H9 (cell line): ENCODE measurements around the gene ENPP6. TPM values are rescaled to one million over a fixed set of nuclear protein-coding genes. Genes with fewer than 3 reads are reported as not detected.

Source experiments
- DNase-seq: peaks from one replicate; pipeline ENCODE4 v3.0.0-alpha.2; 2017
- H2AFZ ChIP-seq: one replicate; pipeline ENCODE4 v1.6.1; 2013; ENCODE audit warnings: mild to moderate bottlenecking, low read length, control low read depth, moderate library complexity
- H2AK5ac ChIP-seq: 2 replicates; pipeline ENCODE4 v1.6.1; 2013; ENCODE audit warnings: low read length, control low read depth, mixed read lengths; ENCODE audit not compliant: insufficient read length
- H2BK120ac ChIP-seq: one replicate; pipeline ENCODE4 v1.6.1; 2013; ENCODE audit warnings: low read depth, mild to moderate bottlenecking, low read length, control low read depth, inconsistent platforms; ENCODE audit not compliant: poor library complexity, severe bottlenecking
- H2BK12ac ChIP-seq: 2 replicates; pipeline ENCODE4 v1.6.1; 2013; ENCODE audit warnings: low read length, control low read depth, mixed read lengths, low read depth; ENCODE audit not compliant: insufficient read length
- H2BK15ac ChIP-seq: 2 replicates; pipeline ENCODE4 v1.6.1; 2013; ENCODE audit warnings: low read depth, low read length, control low read depth
- H2BK20ac ChIP-seq: one replicate; pipeline ENCODE4 v1.6.1; 2013; ENCODE audit warnings: low read depth, mild to moderate bottlenecking, low read length, control low read depth, inconsistent platforms; ENCODE audit not compliant: poor library complexity, severe bottlenecking
- H2BK5ac ChIP-seq: 2 replicates; pipeline ENCODE4 v1.6.1; 2013; ENCODE audit warnings: low read length, control low read depth, mixed read lengths; ENCODE audit not compliant: insufficient read length
- H3K14ac ChIP-seq: 2 replicates; pipeline ENCODE4 v1.6.1; 2013; ENCODE audit warnings: low read length, control low read depth; ENCODE audit not compliant: insufficient read depth
- H3K18ac ChIP-seq: 2 replicates; pipeline ENCODE4 v1.6.1; 2013; ENCODE audit warnings: low read depth, mild to moderate bottlenecking, mixed read lengths, low read length, control low read depth; ENCODE audit not compliant: insufficient read length
- H3K23ac ChIP-seq: 2 replicates; pipeline ENCODE4 v1.6.1; 2013; ENCODE audit warnings: low read length, control low read depth, mixed read lengths, low read depth; ENCODE audit not compliant: insufficient read length
- H3K23me2 ChIP-seq: 2 replicates; pipeline ENCODE4 v1.6.1; 2013; ENCODE audit warnings: low read depth, mild to moderate bottlenecking, mixed read lengths, low read length, control low read depth; ENCODE audit not compliant: insufficient read length, poor library complexity, severe bottlenecking
- H3K27ac ChIP-seq: 2 replicates; pipeline ENCODE4 v1.5.1; 2013; ENCODE audit warnings: low read length, control low read depth, mixed read lengths, low read depth; ENCODE audit not compliant: insufficient read length
- H3K27me3 ChIP-seq: 2 replicates; pipeline ENCODE4 v1.6.1; 2013; ENCODE audit warnings: low read length, control low read depth, inconsistent platforms; ENCODE audit not compliant: insufficient read depth
- H3K4ac ChIP-seq: 2 replicates; pipeline ENCODE4 v1.6.1; 2013; ENCODE audit warnings: low read depth, mild to moderate bottlenecking, control low read depth, inconsistent platforms, low read length, moderate library complexity
- H3K4me1 ChIP-seq: 2 replicates; pipeline ENCODE4 v1.6.1; 2013; ENCODE audit warnings: low read length, control low read depth, inconsistent platforms; ENCODE audit not compliant: insufficient read depth
- H3K4me2 ChIP-seq: 2 replicates; pipeline ENCODE4 v1.6.1; 2013; ENCODE audit warnings: low read length, control low read depth, mixed read lengths; ENCODE audit not compliant: insufficient read length, insufficient read depth
- H3K56ac ChIP-seq: 2 replicates; pipeline ENCODE4 v1.6.1; 2013; ENCODE audit warnings: low read depth, mild to moderate bottlenecking, mixed read lengths, low read length, control low read depth; ENCODE audit not compliant: insufficient read length
- H3K79me1 ChIP-seq: 2 replicates; pipeline ENCODE4 v1.6.1; 2013; ENCODE audit warnings: low read depth, mild to moderate bottlenecking, moderate library complexity, low read length, control low read depth, inconsistent platforms; ENCODE audit not compliant: insufficient read depth, poor library complexity, severe bottlenecking
- H3K79me2 ChIP-seq: 2 replicates; pipeline ENCODE4 v1.6.1; 2013; ENCODE audit warnings: low read length, control low read depth, inconsistent platforms; ENCODE audit not compliant: insufficient read depth
- H3K9ac ChIP-seq: 2 replicates; pipeline ENCODE4 v1.6.1; 2013; ENCODE audit warnings: low read length, control low read depth, mixed read lengths; ENCODE audit not compliant: insufficient read length; ENCODE audit errors: extremely low read depth
- H3K9me3 ChIP-seq: one replicate; pipeline ENCODE4 v1.6.1; 2013; ENCODE audit warnings: low read depth, low read length, inconsistent platforms; ENCODE audit not compliant: control insufficient read depth
- H3T11ph ChIP-seq: one replicate; pipeline ENCODE4 v1.6.1; 2013; ENCODE audit warnings: mild to moderate bottlenecking, low read length, control low read depth, inconsistent platforms
- H4K20me1 ChIP-seq: one replicate; pipeline ENCODE4 v1.6.1; 2013; ENCODE audit not compliant: control insufficient read depth, insufficient read length, insufficient read depth
- H4K5ac ChIP-seq: 2 replicates; pipeline ENCODE4 v1.6.1; 2013; ENCODE audit warnings: low read depth, mild to moderate bottlenecking, mixed read lengths, low read length, control low read depth; ENCODE audit not compliant: insufficient read length
- H4K8ac ChIP-seq: replicated peaks from 2 replicates; pipeline ENCODE4 v1.6.1; 2013; ENCODE audit warnings: low read length, control low read depth, mixed read lengths, low read depth; ENCODE audit not compliant: insufficient read length
- H4K91ac ChIP-seq: 2 replicates; pipeline ENCODE4 v1.6.1; 2013; ENCODE audit warnings: low read depth, mild to moderate bottlenecking, moderate library complexity, mixed read lengths, low read length, control low read depth; ENCODE audit not compliant: insufficient read length
- H3K27ac Mint-ChIP-seq, 3 experiments: 2 replicates in 2 of 3; 3 replicates in 1 of 3; pipeline ENCODE4 v1.8.0; 2020 to 2021; ENCODE audit warnings: mixed read lengths in 3 of 3, mild to moderate bottlenecking in 1 of 3, moderate library complexity in 1 of 3
- H3K27me3 Mint-ChIP-seq: 2 replicates; pipeline ENCODE4 v1.8.0; 2021; ENCODE audit warnings: low read depth, mild to moderate bottlenecking, moderate library complexity, mixed read lengths
- H3K36me3 Mint-ChIP-seq, 3 experiments: 2 replicates in 2 of 3; 3 replicates in 1 of 3; pipeline ENCODE4 v1.8.0; 2020 to 2021; ENCODE audit warnings: low read depth in 3 of 3, mixed read lengths in 3 of 3; ENCODE audit not compliant: insufficient read depth in 1 of 3
- H3K4me1 Mint-ChIP-seq, 2 experiments: 2 replicates each; pipeline ENCODE4 v1.8.0; 2020; ENCODE audit warnings: mixed read lengths in 2 of 2
- H3K4me3 Mint-ChIP-seq, 2 experiments: 2 replicates in 1 of 2; 3 replicates in 1 of 2; pipeline ENCODE4 v1.8.0; 2020 to 2021; ENCODE audit warnings: mild to moderate bottlenecking in 2 of 2, mixed read lengths in 2 of 2, moderate library complexity in 1 of 2
- H3K9me3 Mint-ChIP-seq, 2 experiments: 2 replicates in 1 of 2; 3 replicates in 1 of 2; pipeline ENCODE4 v1.8.0; 2020; ENCODE audit warnings: mild to moderate bottlenecking in 2 of 2, mixed read lengths in 2 of 2, moderate library complexity in 1 of 2
- CTCF ChIP-seq: fragments of 200-600 bp; sonication (generic); conservative IDR thresholded peaks from 3 replicates; pipeline ENCODE4 v1.8.0; 2021; ENCODE audit warnings: antibody characterized with exemption, mild to moderate bottlenecking
- WGBS: extraction: QIAGEN DNeasy Blood & Tissue Kit; methylation state at CpG from one replicate; pipeline ENCODE4 v1.1.7; 2013; ENCODE audit warnings: missing lambda C conversion rate, low lambda C conversion rate, mixed read lengths; ENCODE audit not compliant: insufficient read length; ENCODE audit errors: extremely low coverage; 5-methylcytosine and 5-hydroxymethylcytosine counted together
- total RNA-seq: library from RNA; stranded (reverse); gene quantifications from 2 replicates; pipeline ENCODE4 v1.2.1, GENCODE V29; 2021

Gene ENPP6
- total RNA-seq, 1 experiment from 2014 or later, result not detected

- Histone ChIP-seq H4K8ac (no peak overlapping the region), H3K23me2 (no peaks in the 10 kb centered on the region), H2AFZ (no peak overlapping the region), H3K56ac (no peak overlapping the region), H2AK5ac (no peak overlapping the region), H3K27ac (no peak overlapping the region), H2BK120ac (no peak overlapping the region), H4K91ac (no peak overlapping the region), H3K79me1 (no peaks in the 10 kb centered on the region), H3K9ac (no peak overlapping the region), H3K9me3 (no peaks in the 10 kb centered on the region), H3K4ac (no peak overlapping the region), H2BK12ac (no peak overlapping the region), H2BK15ac (no peak overlapping the region), H3K79me2 (no peaks in the 10 kb centered on the region), H3K23ac (no peak overlapping the region), H4K20me1 (no peaks in the 10 kb centered on the region), H3K4me1 (no peaks in the 10 kb centered on the region), H3T11ph (no peak overlapping the region), H3K27me3 (no peaks in the 10 kb centered on the region), H2BK5ac (no peak overlapping the region), H3K4me2 (no peak overlapping the region), H2BK20ac (no peak overlapping the region), H3K14ac (no peak overlapping the region), H3K18ac (no peak overlapping the region), H4K5ac (no peak overlapping the region)
- Mint-ChIP-seq H3K27ac (no peak overlapping the region), H3K4me1 (peaks cover 12 to 18% of the 10 kb centered on the region in 2 experiments), H3K27me3 (no peaks in the 10 kb centered on the region), H3K9me3 (peaks cover 3 to 6% of the 10 kb centered on the region in 2 experiments; a peak in 2 of 5 replicates), H3K36me3 (no peaks in the 10 kb centered on the region), H3K4me3 (no peak overlapping the region)
- DNase-seq, result no peak
- TF ChIP-seq CTCF, result no peak
- WGBS, result no CpG with 5 or more reads among the region's 5 CpGs
These were observed 45.8 kb upstream of the ENPP6 start for GRCh38 chr4:184263461-184263860.
